Measurements from ENCODE around the gene NDRG2.

DNA sequence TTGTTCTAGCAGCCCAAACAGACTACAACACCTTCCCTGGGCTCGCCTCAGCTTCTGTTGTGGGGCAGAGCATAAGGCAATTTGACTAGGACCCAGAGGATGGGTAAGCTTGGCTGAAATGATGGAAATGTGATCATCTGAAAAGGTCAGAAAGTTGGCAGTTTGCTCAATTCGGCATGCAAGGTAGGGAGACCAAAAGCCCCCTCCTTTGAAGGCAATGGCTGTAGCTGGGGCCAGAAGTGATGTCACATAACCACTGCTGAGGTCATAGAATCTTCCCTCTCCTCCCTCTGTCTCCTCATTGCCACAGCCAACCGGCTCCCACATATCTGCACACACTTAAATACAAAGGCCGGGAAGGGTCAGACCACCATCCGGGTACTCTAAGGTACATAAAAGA lies 5.1 kb upstream of the NDRG2 start, which contains the start of gene TPPP2:
- no peak for TF ChIP-seq TAF1 (IDR thresholded peaks at IDR 0.05; ENCODE audit: low read depth, low read length)
- no peak for TF ChIP-seq SPI1 (IDR thresholded peaks at IDR 0.05; ENCODE audit: low read depth, low read length)
- no peak for TF ChIP-seq POLR2A (IDR thresholded peaks at IDR 0.05; ENCODE audit: low read depth, low read length)

Data from GM12891 (cell line).